Measurements from ENCODE around the gene ATF5.

The ATF5 gene

GRCh38 chr19:49889038-49889686, 39.8 kb upstream of the ATF5 start:
- no peak for DNase-seq (ENCODE audit: low spot score)
- H3K27ac ChIP-seq = no peak overlapping the region; the same call in none of the 2 replicates
- ChIA-PET POLR2A (ENCODE audit: low non-redundant PET) (no interaction called here), CTCF (no interaction called here)
- TF ChIP-seq CTCF (conservative IDR thresholded peaks at IDR 0.05; ENCODE audit: low read depth) = no peak

GRCh38 chr19:49889687-49890348, 39.2 kb upstream of the ATF5 start:
- peak; percentile 83 for TF ChIP-seq CTCF (conservative IDR thresholded peaks at IDR 0.05; ENCODE audit: low read depth)
- peak overlapping the region; percentile 62 for H3K27ac ChIP-seq
- CTCF ChIA-PET = interaction anchor here (0.5 to 1.3 kb wide), 5 partner anchors 10 to 1368 kb away, joined by 3 to 4 read pairs (median 3); no protein-coding TSS in a partner anchor
- no peak for DNase-seq (ENCODE audit: low spot score)
- POLR2A ChIA-PET (ENCODE audit: low non-redundant PET) = no interaction called here

DNA sequence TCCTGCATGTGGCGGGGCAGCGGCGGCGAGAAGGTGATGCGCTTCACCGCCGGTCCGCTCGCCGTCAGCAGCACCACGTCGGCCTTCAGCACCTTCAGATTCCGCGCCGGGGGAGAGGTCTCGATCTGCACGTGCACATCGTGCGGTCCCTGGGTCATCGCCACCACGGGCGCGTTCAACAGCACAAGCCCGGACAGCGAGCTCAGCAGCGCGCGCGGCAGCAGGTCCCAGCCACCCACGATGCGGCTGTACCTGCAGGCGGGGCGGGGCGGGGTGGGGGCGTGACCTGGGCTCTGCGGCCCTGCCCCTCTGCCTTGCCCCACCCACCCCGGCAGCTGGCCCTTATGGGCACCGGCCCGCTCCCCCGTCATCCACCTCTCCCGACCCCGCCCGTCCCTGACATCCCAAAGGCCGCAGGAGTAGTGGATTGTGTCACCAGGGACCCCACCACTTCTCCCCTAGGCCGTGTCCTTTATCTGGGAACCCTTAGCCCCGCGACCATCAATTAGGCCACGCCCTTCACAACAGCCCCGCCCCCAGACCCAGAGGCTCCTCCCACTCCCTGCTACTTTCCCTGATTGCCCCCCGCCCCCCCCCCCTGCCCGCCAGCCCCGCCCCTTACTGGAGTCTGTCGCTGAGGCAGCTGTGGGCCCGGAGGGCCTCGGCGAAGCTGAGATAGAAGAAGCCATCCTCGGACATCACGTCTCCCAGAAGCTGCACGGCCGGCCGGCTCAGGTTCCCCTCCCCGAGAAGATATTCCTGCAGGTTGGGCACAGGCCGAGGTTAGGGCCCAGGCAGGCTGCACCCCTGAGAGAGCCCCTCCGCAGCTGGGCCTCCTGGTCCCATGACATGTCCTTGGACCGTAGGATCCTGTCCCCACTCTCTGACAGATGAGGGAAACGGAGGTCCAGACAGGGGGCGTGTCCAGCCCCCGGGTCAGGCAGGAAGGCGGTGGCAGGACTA, 38.4 kb upstream of the ATF5 start:
- TF ChIP-seq CTCF (conservative IDR thresholded peaks at IDR 0.05; ENCODE audit: low read depth) = peak; percentile 53; the same call in 1 of the 2 replicates
- peak; percentile 74 for DNase-seq (ENCODE audit: low spot score)
- ChIA-PET POLR2A (ENCODE audit: low non-redundant PET) (interaction anchor here (0.6 kb wide), 1 partner anchor 11 kb away, joined by 3 read pairs; no protein-coding TSS in a partner anchor), CTCF (interaction anchor here (0.5 to 1.3 kb wide), 5 partner anchors 9 to 1367 kb away, joined by 3 to 4 read pairs (median 3); no protein-coding TSS in a partner anchor)
- peak overlapping the region; percentile 62 for H3K27ac ChIP-seq

DNA sequence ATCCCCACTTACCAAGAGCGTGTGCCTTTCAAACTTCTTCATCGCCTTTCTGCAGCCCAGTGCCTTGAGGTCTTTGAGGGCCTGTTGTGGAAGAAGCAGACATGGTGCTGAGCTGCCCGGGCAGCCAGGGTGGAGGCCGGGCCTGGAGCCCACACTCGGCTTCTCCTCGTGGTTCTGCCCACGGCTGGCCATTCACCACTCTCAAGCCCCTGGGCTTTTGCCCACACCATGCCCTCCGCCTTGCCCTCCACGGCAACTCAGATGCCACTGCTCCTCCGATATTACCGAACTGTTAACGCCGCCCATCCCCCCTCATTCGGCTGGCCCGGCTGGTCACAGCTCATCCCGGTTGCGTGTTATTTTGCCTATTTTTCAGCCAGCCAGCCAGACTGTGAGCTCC, 37.6 kb upstream of the ATF5 start:
- CTCF ChIA-PET = interaction anchor here (1.4 kb wide), 1 partner anchor 23 kb away, joined by 4 read pairs; no protein-coding TSS in a partner anchor
- no peak for TF ChIP-seq CTCF (conservative IDR thresholded peaks at IDR 0.05; ENCODE audit: low read depth)
- H3K27ac ChIP-seq = no peak overlapping the region; the same call in 1 of the 2 replicates
- POLR2A ChIA-PET (ENCODE audit: low non-redundant PET) = no interaction called here
- DNase-seq (ENCODE audit: low spot score) = no peak

DNA sequence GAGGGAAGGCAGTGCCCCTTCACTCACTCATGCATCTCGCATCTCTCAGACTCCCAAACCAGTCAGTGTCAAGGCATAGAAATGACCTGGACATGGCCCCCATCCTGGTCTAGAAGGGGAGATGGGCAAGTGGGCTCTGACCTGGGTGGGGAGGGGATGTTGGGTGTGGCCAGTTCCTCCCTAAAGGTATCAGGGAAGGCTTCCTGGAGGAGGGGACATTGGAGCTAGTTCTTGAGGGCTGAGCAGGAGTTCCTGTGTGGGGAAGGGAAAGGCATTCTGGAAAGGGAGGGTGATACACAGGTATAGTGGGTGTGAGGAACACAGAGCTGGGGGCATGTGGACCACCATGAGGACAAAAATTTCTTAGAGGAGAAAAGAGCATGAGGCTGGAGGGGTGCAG, 36.3 kb upstream of the ATF5 start:
- no peak overlapping the region for H3K27ac ChIP-seq
- no peak for TF ChIP-seq CTCF (conservative IDR thresholded peaks at IDR 0.05; ENCODE audit: low read depth)
- no peak for DNase-seq (ENCODE audit: low spot score)
- POLR2A ChIA-PET (ENCODE audit: low non-redundant PET) = no interaction called here
- CTCF ChIA-PET = interaction anchor here (1.4 kb wide), 1 partner anchor 22 kb away, joined by 4 read pairs; no protein-coding TSS in a partner anchor

Data from RWPE1 (cell line).